Stimulated activated CD4-positive, alpha-beta T cell treated with anti-CD3 and anti-CD28 coated beads, Interleukin-15, amount 100 ng/mL, for 24 hours (primary cell): ENCODE results near the gene F12.
A peak's percentile ranks its signal among the peaks of the same experiment; 100 is the strongest.

Source experiments
- DNase-seq: peaks from one replicate; pipeline ENCODE4 v3.0.0-alpha.2; 2020

The F12 gene

GRCh38 chr5:177409043-177409801 lies at the start of gene F12:
Gene F12 (minus strand): TSS chr5:177409564. CDS start chr5:177409527, 37 bp downstream.
- DNase-seq: no peak

- DNase-seq: no peak
These were observed 49.6 kb upstream of the F12 start for GRCh38 chr5:177458912-177459350.

GRCh38 chr5:177457852-177458681 lies 48.7 kb upstream of the F12 start:
- DNase-seq: no peak

GRCh38 chr5:177456976-177457851 lies 47.9 kb upstream of the F12 start:
- DNase-seq: peak; percentile 73

- DNase-seq: no peak
These were observed 47.2 kb upstream of the F12 start for GRCh38 chr5:177456591-177456964.

- peak; percentile 98 for DNase-seq
These were observed 46.6 kb upstream of the F12 start for GRCh38 chr5:177455661-177456590.

GRCh38 chr5:177455036-177455660 lies 45.8 kb upstream of the F12 start:
- DNase-seq: peak; percentile 95

GRCh38 chr5:177454397-177455035 lies 45.2 kb upstream of the F12 start:
- DNase-seq: peak; percentile 94

GRCh38 chr5:177453852-177454396 lies 44.6 kb upstream of the F12 start:
- DNase-seq: no peak

- peak; percentile 11 for DNase-seq
These were observed 43.6 kb upstream of the F12 start for GRCh38 chr5:177452688-177453638.

- peak; percentile 3 for DNase-seq
These were observed 41.5 kb upstream of the F12 start for GRCh38 chr5:177450667-177451424.

- DNase-seq: peak; percentile 15
These were observed 40.0 kb upstream of the F12 start for GRCh38 chr5:177449140-177450061.

GRCh38 chr5:177448244-177448950 lies 39.0 kb upstream of the F12 start:
- peak; percentile 7 for DNase-seq

- peak; percentile 50 for DNase-seq
These were observed 38.4 kb upstream of the F12 start for GRCh38 chr5:177447611-177448243.

GRCh38 chr5:177447066-177447610 lies 37.8 kb upstream of the F12 start:
- DNase-seq: peak; percentile 81
